Cardiac fibroblast (primary cell): Measurements from ENCODE around the gene FAIM.
A peak's percentile ranks its signal among the peaks of the same experiment; 100 is the strongest.
"Not testable (repeated sequence)": the region's sequence is repeated elsewhere in the genome, so short reads cannot be mapped to it uniquely, and the experiment has no call there.

Experiments used
- DNase-seq, 2 donors: peaks; one replicate each; pipeline versions ENCODE4 v3.0.0 to v3.0.0-alpha.2; 2010; ENCODE audit warnings: low read depth in 2 of 2
- H3K4me3 ChIP-seq, 2 donors: replicated peaks in 1 of 2; 1 replicate in 1 of 2; 2 replicates in 1 of 2; pipeline ENCODE4 v1.5.1; 2011; ENCODE audit warnings: low read depth in 2 of 2, low read length in 2 of 2, mild to moderate bottlenecking in 2 of 2, moderate library complexity in 1 of 2
- TF ChIP-seq, protein P1 (sequence below): IDR thresholded peaks from one replicate; pipeline ENCODE4 v1.5.1; 2011; ENCODE audit warnings: low read depth, mild to moderate bottlenecking, low read length, inconsistent platforms

The FAIM gene

DNA sequence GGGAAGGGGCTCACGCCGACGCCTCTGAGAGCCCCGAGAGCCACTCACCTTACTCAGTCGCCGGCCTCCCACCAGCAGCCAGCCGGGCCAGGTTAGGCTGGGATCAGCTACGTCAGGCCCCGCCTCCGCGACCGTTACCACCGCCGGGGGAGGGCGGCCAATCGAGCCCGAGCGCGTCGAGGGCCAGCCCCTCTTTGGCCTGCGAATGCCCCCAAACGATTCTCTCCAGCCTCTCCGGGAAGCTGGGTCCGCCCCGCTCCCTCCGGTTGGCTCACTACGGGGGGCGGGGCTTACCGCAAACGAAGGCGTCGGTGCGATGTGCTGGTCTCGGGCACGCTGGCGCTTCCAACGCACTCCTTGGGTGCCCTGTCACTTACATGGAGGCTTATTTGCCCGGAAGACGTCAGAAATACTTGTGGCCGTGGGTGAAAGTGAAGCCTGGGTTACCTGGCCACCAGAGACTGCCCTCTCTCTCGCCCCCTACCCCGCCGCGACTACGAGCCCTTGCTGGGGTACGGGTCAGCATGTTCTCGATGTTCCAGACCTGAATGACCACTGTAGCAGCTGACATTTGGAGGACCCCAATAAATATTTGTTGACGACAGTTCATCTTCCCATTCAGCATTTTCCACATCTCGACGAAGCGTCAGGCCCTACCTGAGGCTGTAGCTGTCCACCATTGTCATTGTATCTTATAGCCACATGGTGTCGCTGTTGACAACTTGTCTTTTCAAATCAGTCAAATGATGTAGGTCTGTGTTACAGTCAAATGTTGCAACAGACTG lies 14.2 kb upstream of the FAIM start, which contains the start of gene CEP70:
CEP70 (minus strand) TSS at position 111 of the 785 bp plus-strand sequence. CDS start 21,333 bp downstream, outside the sequence.
- TF ChIP-seq, protein P1, sequence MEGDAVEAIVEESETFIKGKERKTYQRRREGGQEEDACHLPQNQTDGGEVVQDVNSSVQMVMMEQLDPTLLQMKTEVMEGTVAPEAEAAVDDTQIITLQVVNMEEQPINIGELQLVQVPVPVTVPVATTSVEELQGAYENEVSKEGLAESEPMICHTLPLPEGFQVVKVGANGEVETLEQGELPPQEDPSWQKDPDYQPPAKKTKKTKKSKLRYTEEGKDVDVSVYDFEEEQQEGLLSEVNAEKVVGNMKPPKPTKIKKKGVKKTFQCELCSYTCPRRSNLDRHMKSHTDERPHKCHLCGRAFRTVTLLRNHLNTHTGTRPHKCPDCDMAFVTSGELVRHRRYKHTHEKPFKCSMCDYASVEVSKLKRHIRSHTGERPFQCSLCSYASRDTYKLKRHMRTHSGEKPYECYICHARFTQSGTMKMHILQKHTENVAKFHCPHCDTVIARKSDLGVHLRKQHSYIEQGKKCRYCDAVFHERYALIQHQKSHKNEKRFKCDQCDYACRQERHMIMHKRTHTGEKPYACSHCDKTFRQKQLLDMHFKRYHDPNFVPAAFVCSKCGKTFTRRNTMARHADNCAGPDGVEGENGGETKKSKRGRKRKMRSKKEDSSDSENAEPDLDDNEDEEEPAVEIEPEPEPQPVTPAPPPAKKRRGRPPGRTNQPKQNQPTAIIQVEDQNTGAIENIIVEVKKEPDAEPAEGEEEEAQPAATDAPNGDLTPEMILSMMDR, result peak; percentile 73
- DNase-seq, result peak; percentile 96 to 98
- peak within 1 kb of the TSS; percentile 84 to 92 for H3K4me3 ChIP-seq

- no peak overlapping the region for H3K4me3 ChIP-seq
- TF ChIP-seq, protein P1, result no peak
- no peak for DNase-seq
Measured at GRCh38 chr3:138594935-138595610, 13.5 kb upstream of the FAIM start.

GRCh38 chr3:138597186-138597976 lies 11.2 kb upstream of the FAIM start:
- peak in 1 of 2 donors; percentile 18 for DNase-seq
- not testable (repeated sequence) for H3K4me3 ChIP-seq

DNA sequence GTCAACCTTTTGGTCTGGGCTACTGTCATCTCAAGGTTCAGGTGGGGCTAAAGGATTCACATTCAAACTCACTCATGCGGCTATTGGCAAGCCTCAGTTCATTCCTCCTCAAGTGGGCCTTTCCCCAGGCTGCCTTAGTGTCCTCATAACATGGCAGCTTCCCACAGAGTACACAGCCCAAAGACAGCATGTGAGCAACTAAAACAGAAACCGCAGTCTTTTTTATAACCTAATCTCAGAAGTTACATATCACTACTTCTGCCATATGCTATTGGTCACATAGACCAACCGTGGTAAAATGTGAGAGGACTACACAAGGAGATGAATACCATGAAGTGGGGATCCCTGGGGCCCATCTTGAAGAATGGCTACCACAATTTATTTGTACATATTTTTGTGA lies 10.0 kb upstream of the FAIM start:
- H3K4me3 ChIP-seq, result no peak overlapping the region
- no peak for DNase-seq
- TF ChIP-seq, protein P1, result no peak

DNA sequence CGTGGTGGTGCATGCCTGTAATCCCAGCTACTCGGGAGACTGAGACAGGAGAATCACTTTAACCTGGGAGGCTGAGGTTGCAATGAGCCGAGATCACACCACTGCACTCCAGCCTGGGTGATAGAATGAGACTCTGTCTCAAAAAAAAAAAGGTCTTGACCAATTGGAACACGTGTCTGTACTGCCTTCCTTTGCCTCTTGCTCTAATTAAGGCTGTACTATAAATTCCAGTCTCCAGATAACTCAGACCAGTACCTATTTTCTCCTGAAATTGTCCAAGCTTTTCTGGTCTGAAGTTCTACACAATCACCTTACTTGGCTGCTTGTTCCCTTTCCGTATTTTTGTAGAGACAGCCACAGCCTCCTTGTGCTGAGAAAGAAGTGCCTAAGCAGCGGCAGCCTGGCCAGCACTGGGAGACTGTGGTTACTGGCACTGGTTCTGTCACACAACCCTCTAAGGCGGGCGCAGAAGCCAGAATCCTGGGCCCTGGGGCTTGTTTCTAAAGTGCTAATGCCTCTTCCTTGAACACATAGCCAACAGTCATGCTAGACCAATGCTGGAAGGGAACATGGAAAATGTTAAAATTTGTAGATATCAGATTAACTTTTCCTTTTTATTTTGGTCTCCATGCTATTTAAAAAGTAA lies 8.3 kb upstream of the FAIM start:
- DNase-seq, result no peak
- H3K4me3 ChIP-seq, result no peak overlapping the region
- TF ChIP-seq, protein P1, result no peak

GRCh38 chr3:138601661-138602060 lies 6.9 kb upstream of the FAIM start:
- H3K4me3 ChIP-seq, DNase-seq: not testable (repeated sequence)

DNA sequence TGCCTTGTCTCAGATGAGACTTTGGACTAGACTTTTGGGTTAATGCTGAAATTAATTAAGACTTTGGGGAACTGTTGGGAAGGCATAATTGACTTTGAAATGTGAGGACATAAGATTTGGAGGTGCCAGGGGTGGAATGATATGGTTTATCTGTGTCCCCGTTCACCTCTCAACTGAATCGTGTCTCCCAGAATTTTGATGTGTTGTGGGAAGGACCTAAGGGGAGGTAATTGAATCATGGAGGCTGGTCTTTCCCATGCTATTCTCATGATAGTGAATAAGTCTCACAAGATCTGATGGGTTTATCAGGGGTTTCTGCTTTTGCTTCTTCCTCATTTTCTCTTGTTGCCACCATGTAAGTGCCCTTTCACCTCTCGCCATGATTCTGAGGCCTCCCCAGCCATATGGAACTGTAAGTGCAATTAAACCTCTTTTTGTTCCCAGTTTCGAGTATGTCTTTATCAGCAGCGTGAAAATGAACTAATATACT lies 4.4 kb upstream of the FAIM start:
- not testable (repeated sequence) for DNase-seq

More for the DNA sequence above, 4.4 kb upstream of the FAIM start:
- not testable (repeated sequence) for H3K4me3 ChIP-seq
